GM21723 (cell line): ENCODE data around the gene INTS11.
"Not testable (repeated sequence)": the region's sequence is repeated elsewhere in the genome, so short reads cannot be mapped to it uniquely, and the experiment has no call there.

Experiments
- ATAC-seq: cut with Tn5 transposase; IDR thresholded peaks from one replicate; pipeline ENCODE4 v1.9.1; 2021; ENCODE audit warnings: mild to moderate bottlenecking, moderate library complexity; ENCODE audit not compliant: unreplicated experiment

The INTS11 gene

GRCh38 chr1:1324524-1325287 is at the start of gene INTS11, which contains the start of gene CPTP:
Gene INTS11 (minus strand): TSS chr1:1324660. CDS start chr1:1324608, 52 bp downstream.
Gene CPTP (plus strand): TSS chr1:1324802. CDS start chr1:1326911, 2,109 bp downstream.
- peak; percentile 70 for ATAC-seq

GRCh38 chr1:1373815-1374588 is 49.5 kb upstream of the INTS11 start:
- no peak for ATAC-seq

GRCh38 chr1:1373051-1373814 is 48.8 kb upstream of the INTS11 start:
- no peak for ATAC-seq

- ATAC-seq, result peak; percentile 23
Measured at GRCh38 chr1:1371746-1372711, 47.6 kb upstream of the INTS11 start.

GRCh38 chr1:1371364-1371745 is 46.9 kb upstream of the INTS11 start:
- ATAC-seq, result no peak

GRCh38 chr1:1370771-1371300 is 46.4 kb upstream of the INTS11 start:
- ATAC-seq, result no peak

GRCh38 chr1:1370094-1370493 is 45.6 kb upstream of the INTS11 start:
- not testable (repeated sequence) for ATAC-seq

- no peak for ATAC-seq
Measured at GRCh38 chr1:1367315-1367714, 42.9 kb upstream of the INTS11 start.

- ATAC-seq, result no peak
Measured at GRCh38 chr1:1366699-1367066, 42.2 kb upstream of the INTS11 start.

GRCh38 chr1:1365875-1366698 is 41.6 kb upstream of the INTS11 start:
- no peak for ATAC-seq

GRCh38 chr1:1364266-1364665 is 39.8 kb upstream of the INTS11 start:
- no peak for ATAC-seq

- ATAC-seq, result no peak
Measured at GRCh38 chr1:1361982-1362423, 37.5 kb upstream of the INTS11 start.

- no peak for ATAC-seq
Measured at GRCh38 chr1:1361233-1361981, 36.9 kb upstream of the INTS11 start.

GRCh38 chr1:1360506-1361169 is 36.2 kb upstream of the INTS11 start:
- ATAC-seq, result no peak

- ATAC-seq, result no peak
Measured at GRCh38 chr1:1359664-1360468, 35.4 kb upstream of the INTS11 start.

- no peak for ATAC-seq
Measured at GRCh38 chr1:1359308-1359663, 34.8 kb upstream of the INTS11 start.
